Ovary (tissue), 9 donors: ENCODE measurements around the gene CELF4. TPM values are rescaled to one million over a fixed set of nuclear protein-coding genes. Genes with fewer than 3 reads are reported as not detected.

ENCODE experiments used
- DNase-seq, 5 donors: peaks; one replicate each; pipeline ENCODE4 v3.0.0-alpha.2; 2019 to 2020
- H3K27ac ChIP-seq, 2 donors: fragments of 200-600 bp; one replicate each; pipeline versions ENCODE4 v1.5.1 to v1.8.0; 2019 to 2022
- H3K27me3 ChIP-seq: fragments of 200-600 bp; one replicate; pipeline ENCODE4 v1.8.0; 2022
- H3K36me3 ChIP-seq: fragments of 200-600 bp; sonication (generic); one replicate; pipeline ENCODE4 v1.5.1; 2019
- H3K4me1 ChIP-seq: one replicate; pipeline ENCODE4 v1.8.1; 2013; ENCODE audit warnings: mild to moderate bottlenecking, moderate library complexity; ENCODE audit not compliant: insufficient read depth
- H3K4me3 ChIP-seq: fragments of 200-600 bp; sonication (generic); one replicate; pipeline ENCODE4 v1.5.1; 2017
- H3K9me3 ChIP-seq, 2 donors: fragments of 200-600 bp in 1 of 2; sonication (generic) in 1 of 2; one replicate each; pipeline versions ENCODE4 v1.5.1 to v1.8.1; 2013 to 2019; ENCODE audit warnings: mild to moderate bottlenecking in 1 of 2, moderate library complexity in 1 of 2
- CTCF ChIP-seq, 3 donors: fragments of 450-650 bp in 2 of 3; fragments of 200-600 bp in 1 of 3; IDR thresholded peaks; one replicate each; pipeline versions ENCODE4 v1.5.1 to v1.8.0; 2016 to 2022; ENCODE audit warnings: antibody characterized with exemption in 3 of 3, mild to moderate bottlenecking in 1 of 3
- EP300 ChIP-seq: sonication (generic); formaldehyde crosslinking; IDR thresholded peaks from one replicate; pipeline ENCODE4 v1.6.1; 2017; ENCODE audit warnings: antibody characterized with exemption
- POLR2A ChIP-seq: fragments of 450-650 bp; IDR thresholded peaks from one replicate; pipeline ENCODE4 v1.6.1; 2017; ENCODE audit warnings: antibody characterized with exemption, mild to moderate bottlenecking, moderate library complexity
- WGBS, 3 donors: extraction: QIAGEN DNeasy Blood & Tissue Kit in 1 of 3; methylation state at CpG; one replicate each; pipeline versions ENCODE4 v1.1.5 to v1.1.7; 2013 to 2017; 5-methylcytosine and 5-hydroxymethylcytosine counted together
- intact Hi-C, 4 donors: fragments of 100-400 bp; cut with DNase I; formaldehyde crosslinking; loops; one replicate each; pipeline versions ENCODE4 v1.11.0 to v1.15.1; 2022 to 2023
- polyA plus RNA-seq, 2 donors: library from polyadenylated mRNA; stranded (reverse); fragments of 200-250 nt in 1 of 2; fragments of 350-450 nt in 1 of 2; fragmentation: Illumina TruSeq in 1 of 2; extraction: RNeasy Lipid Tissue Mini Kit (QIAGEN cat#74804) in 1 of 2; gene quantifications; one replicate each; pipeline ENCODE4 v1.2.3, GENCODE V29; 2013 to 2014
- total RNA-seq, 7 donors: library from RNA; depleted of rRNA in 2 of 7; stranded (reverse); fragments of >200 nt in 2 of 7; fragmentation: NEBNext Ultra II Directional in 3 of 7; extraction: Animal tissue kit (Norgen Biotek cat#: 25700) in 3 of 7; gene quantifications; one replicate each; pipeline versions ENCODE4 v1.1.0 to v1.2.4, GENCODE V29; 2016 to 2023
- donor health status: DM: no; HTN: no; CAD: no; lungs with moderate emphysema.
- donor health status: DM: no; HTN: no; CAD: no.
- donor health status: Bipolar disorder and iron deficiency.
- donor health status: DM: yes; HTN: yes; CAD: no.
- donor health status: DM: no; HTN: no; CAD: no.
- donor health status: DM: yes; HTN: yes; CAD: no.

Gene CELF4
- total and polyA plus RNA-seq, 9 donors: 0.15 to 1.6 (median 1.1) TPM; not detected in 1

- 61 to 70% (median 63%) methylated on average over 6 of the region's 6 CpGs for WGBS, 3 donors
- TF ChIP-seq EP300 (no peak), POLR2A (no peak), CTCF (IDR thresholded peaks at IDR 0.05) (no peak)
- no peak overlapping the region for H3K27ac ChIP-seq
Observed at GRCh38 chr18:37422596-37422995, 143.0 kb downstream of the CELF4 start.

GRCh38 chr18:37422116-37422515 lies 143.5 kb downstream of the CELF4 start:
- Histone ChIP-seq H3K27ac (no peak overlapping the region), H3K4me1 (no peaks in the 10 kb centered on the region), H3K9me3 (no peaks in the 10 kb centered on the region), H3K27me3 (no peaks in the 10 kb centered on the region), H3K36me3 (no peaks in the 10 kb centered on the region), H3K4me3 (no peak overlapping the region)
- DNase-seq: no peak
- TF ChIP-seq CTCF (IDR thresholded peaks at IDR 0.05): no peak
- no peak for TF ChIP-seq POLR2A
- WGBS, 3 donors: 57 to 71% (median 67%) methylated on average over 2 of the region's 2 CpGs
- intact Hi-C loops: loop anchor here in 2 of 4 donors (10.0 kb wide), 2 partner anchors 63 to 77 kb away; no protein-coding TSS in a partner anchor

More at GRCh38 chr18:37422596-37422995, 143.0 kb downstream of the CELF4 start:
- H3K36me3 ChIP-seq: no peaks in the 10 kb centered on the region
- H3K4me3 ChIP-seq: no peak overlapping the region
- H3K27me3 ChIP-seq: no peaks in the 10 kb centered on the region
- no peaks in the 10 kb centered on the region for H3K9me3 ChIP-seq
- DNase-seq: no peak
- intact Hi-C loops: loop anchor here in 2 of 4 donors (10.0 kb wide), 2 partner anchors 62 to 78 kb away; no protein-coding TSS in a partner anchor
- H3K4me1 ChIP-seq: no peaks in the 10 kb centered on the region

GRCh38 chr18:37421341-37422077 lies 144.1 kb downstream of the CELF4 start:
- no peak for DNase-seq
- intact Hi-C loops: loop anchor here in 2 of 4 donors (10.0 kb wide), 2 partner anchors 63 to 77 kb away; no protein-coding TSS in a partner anchor
- Histone ChIP-seq H3K27ac (no peak overlapping the region), H3K27me3 (no peaks in the 10 kb centered on the region), H3K4me1 (no peaks in the 10 kb centered on the region), H3K4me3 (no peak overlapping the region), H3K36me3 (no peaks in the 10 kb centered on the region), H3K9me3 (no peaks in the 10 kb centered on the region)
- TF ChIP-seq EP300: no peak
- no peak for TF ChIP-seq CTCF (IDR thresholded peaks at IDR 0.05)
- no peak for TF ChIP-seq POLR2A
- WGBS, 3 donors: 82 to 84% (median 84%) methylated on average over 15 to 16 of the region's 16 CpGs

GRCh38 chr18:37420315-37420880 lies 145.2 kb downstream of the CELF4 start:
- Histone ChIP-seq H3K36me3 (no peaks in the 10 kb centered on the region), H3K27me3 (no peaks in the 10 kb centered on the region), H3K4me3 (no peak overlapping the region), H3K27ac (no peak overlapping the region), H3K4me1 (no peaks in the 10 kb centered on the region), H3K9me3 (no peaks in the 10 kb centered on the region)
- no peak for TF ChIP-seq EP300
- TF ChIP-seq POLR2A: no peak
- DNase-seq: no peak
- 90 to 98% (median 90%) methylated on average over 7 of the region's 7 CpGs for WGBS, 3 donors
- intact Hi-C loops: loop anchor here in 2 of 4 donors (10.0 kb wide), 2 partner anchors 64 to 76 kb away; no protein-coding TSS in a partner anchor
